Fibroblast of villous mesenchyme (primary cell): Measurements from ENCODE around the gene RGS13. TPM values are rescaled to one million over a fixed set of nuclear protein-coding genes. Genes with fewer than 3 reads are reported as not detected.

Experiments used
- DNase-seq: peaks from one replicate; pipeline ENCODE4 v3.0.0-alpha.2; 2010; ENCODE audit warnings: low read depth
- H3K4me3 ChIP-seq: 2 replicates; pipeline ENCODE4 v1.5.1; 2011; ENCODE audit warnings: low read depth, mild to moderate bottlenecking, low read length
- CTCF ChIP-seq: IDR thresholded peaks from 2 replicates; pipeline ENCODE4 v1.5.1; 2012; ENCODE audit warnings: low read depth, mild to moderate bottlenecking, low read length; ENCODE audit not compliant: insufficient read depth
- total RNA-seq: library from RNA; depleted of rRNA; stranded (reverse); fragments of >200 nt; gene quantifications from 2 replicates; pipeline ENCODE4 v1.2.3, GENCODE V29; 2012

The RGS13 gene
- total RNA-seq, 1 donor, result not detected

DNA sequence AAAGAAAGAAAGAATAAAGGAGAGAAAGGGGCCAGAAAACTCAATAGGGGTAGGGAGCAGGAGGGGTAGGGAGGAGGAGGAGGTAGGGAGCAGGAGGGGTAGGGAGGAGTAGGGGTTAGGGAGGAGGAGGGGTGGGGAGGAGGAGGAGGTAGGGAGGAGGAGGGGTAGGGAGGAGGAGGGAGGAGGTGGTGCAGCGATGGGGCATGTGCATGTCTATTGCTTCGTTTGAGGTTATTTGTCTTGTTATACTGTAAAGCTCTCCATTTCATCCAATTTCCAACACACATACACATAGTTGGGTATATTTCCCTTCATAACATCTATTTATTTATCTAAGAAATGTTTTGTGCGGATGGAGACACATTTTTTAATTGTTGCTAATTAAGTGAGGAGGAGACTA lies 40.6 kb upstream of the RGS13 start:
- DNase-seq, result no peak
- H3K4me3 ChIP-seq, result no peak overlapping the region

GRCh38 chr1:192598589-192598988 lies 37.4 kb upstream of the RGS13 start:
- no peak for DNase-seq
- no peak overlapping the region for H3K4me3 ChIP-seq
- no peak for TF ChIP-seq CTCF

More for the DNA sequence above, 40.6 kb upstream of the RGS13 start:
- no peak for TF ChIP-seq CTCF

DNA sequence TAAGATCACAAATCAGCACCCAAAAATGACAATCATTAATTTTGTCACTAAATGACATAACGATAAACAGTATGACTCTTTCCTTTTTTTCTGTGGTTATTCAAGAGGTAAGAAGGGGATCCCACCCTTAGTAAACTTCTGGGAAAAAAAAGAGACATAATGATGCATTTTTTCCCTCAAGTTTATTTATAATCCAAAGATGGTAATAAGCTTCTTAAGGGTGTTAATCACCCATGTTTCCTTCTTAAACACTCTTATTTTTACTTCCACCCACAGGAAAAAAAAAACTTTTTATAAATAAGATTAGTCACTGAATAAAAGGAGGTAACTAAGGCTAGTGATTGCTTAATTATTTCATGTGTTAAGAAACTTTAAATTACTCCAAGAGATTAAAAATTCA lies 35.7 kb upstream of the RGS13 start:
- no peak for TF ChIP-seq CTCF
- no peak overlapping the region for H3K4me3 ChIP-seq
- no peak for DNase-seq

DNA sequence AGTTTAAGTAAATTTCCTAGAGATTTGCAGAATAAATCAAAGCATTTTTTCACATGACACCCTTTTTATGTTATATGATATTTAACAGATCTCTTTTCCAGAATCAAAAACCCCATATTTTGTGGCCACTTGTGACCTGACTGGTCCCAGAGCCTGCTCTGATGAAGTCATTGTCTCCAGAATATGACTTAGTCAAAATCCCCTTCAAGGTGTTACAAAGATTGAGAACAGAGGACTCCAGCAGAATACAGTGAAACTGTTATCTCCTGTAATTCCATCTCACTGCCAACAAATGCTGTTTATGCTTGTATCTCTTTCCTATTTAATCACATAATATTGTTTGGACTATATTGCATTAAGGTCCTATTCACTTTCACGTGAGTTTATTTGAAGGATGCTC lies 34.8 kb upstream of the RGS13 start:
- no peak for TF ChIP-seq CTCF
- DNase-seq, result no peak
- H3K4me3 ChIP-seq, result no peak overlapping the region

DNA sequence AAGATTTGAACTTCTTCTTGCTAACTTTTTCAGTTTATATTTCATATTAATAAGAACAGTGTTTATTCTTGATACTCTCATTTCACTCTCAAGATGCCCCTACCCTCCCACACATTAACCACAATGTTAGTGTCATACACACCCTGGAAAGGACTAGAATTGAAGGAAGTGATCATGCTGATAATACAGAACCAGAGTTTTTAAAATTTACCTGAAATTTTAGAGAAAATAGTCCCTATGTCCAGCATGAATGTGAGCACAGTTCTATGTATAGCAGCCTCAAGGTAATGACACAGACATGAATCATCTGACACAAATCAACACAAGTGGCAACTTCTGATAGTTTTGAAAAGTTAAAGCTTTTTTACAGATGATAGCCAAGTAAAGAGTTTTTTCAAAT lies 34.4 kb upstream of the RGS13 start:
- no peak for DNase-seq
- H3K4me3 ChIP-seq, result no peak overlapping the region
- TF ChIP-seq CTCF, result no peak

DNA sequence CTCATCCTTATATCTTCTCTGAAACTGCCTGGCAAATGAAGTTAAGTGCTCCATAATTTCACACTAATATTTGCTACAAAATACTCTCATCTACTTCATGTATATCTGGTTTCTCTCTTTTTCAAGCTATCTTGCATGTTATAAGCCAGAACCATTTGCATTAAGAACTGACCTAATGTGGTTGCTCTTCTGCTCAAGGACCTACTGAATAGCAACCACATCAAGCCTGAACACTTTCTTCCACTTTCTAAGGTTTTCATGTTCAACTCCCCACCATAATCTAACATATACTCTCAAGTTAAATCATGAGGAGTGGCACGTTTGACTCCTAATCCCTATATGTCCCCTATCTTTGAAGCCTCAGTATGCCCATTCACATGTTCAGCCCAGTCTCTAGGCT lies 33.2 kb upstream of the RGS13 start:
- DNase-seq, result no peak
- no peak for TF ChIP-seq CTCF
- no peak overlapping the region for H3K4me3 ChIP-seq

DNA sequence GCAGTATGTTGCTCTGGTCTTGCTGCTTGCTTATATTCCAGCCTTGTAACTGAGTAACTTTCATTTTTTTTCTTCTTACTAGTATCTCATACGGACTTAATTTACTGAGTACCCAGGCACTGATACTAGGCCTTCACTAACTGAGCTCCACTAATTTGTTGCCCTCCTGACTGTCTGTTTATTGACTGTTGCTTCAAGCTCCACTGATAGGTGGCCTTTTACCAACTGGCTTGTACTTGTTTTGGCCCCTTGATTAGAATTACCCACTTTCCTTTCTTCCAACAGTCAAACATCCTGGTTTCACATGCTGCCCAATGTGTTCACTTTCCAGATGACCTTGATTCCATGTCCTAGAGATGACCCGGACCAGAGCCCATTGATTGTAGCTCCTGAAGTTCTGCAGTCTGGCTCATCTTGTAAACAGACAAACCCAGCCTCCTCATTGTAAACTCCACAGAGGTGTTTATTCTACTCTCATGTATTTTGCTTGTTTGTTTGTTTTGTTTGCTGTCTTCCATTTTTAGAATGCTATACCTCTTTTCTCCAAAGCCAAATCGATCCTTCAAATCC lies 32.6 kb upstream of the RGS13 start:
- TF ChIP-seq CTCF, result no peak
- no peak overlapping the region for H3K4me3 ChIP-seq
- DNase-seq, result no peak
